Testis (tissue), 3 donors: Measurements from ENCODE around the gene FRRS1L. TPM values are rescaled to one million over a fixed set of nuclear protein-coding genes. Genes with fewer than 3 reads are reported as not detected.
A peak's percentile ranks its signal among the peaks of the same experiment; 100 is the strongest.

Experiments used
- DNase-seq: peaks from one replicate; pipeline ENCODE4 v3.0.0-alpha.2; 2019
- H3K27ac ChIP-seq, 2 donors: fragments of 200-600 bp; sonication (generic); one replicate each; pipeline ENCODE4 v1.5.1; 2019
- H3K27me3 ChIP-seq: fragments of 200-600 bp; sonication (generic); one replicate; pipeline ENCODE4 v1.5.1; 2019
- H3K36me3 ChIP-seq: fragments of 200-600 bp; sonication (generic); one replicate; pipeline ENCODE4 v1.5.1; 2017; ENCODE audit warnings: low read depth; ENCODE audit errors: missing control alignments
- H3K4me1 ChIP-seq: fragments of 200-600 bp; sonication (generic); one replicate; pipeline ENCODE4 v1.5.1; 2019
- H3K4me3 ChIP-seq, 2 donors: fragments of 200-600 bp; sonication (generic); one replicate each; pipeline ENCODE4 v1.5.1; 2017 to 2019
- H3K9me3 ChIP-seq: fragments of 200-600 bp; sonication (generic); one replicate; pipeline ENCODE4 v1.5.1; 2017
- POLR2A ChIP-seq: fragments of 450-650 bp; IDR thresholded peaks from one replicate; pipeline ENCODE4 v1.6.1; 2017; ENCODE audit warnings: antibody characterized with exemption, mild to moderate bottlenecking, moderate library complexity
- WGBS, 2 donors: methylation state at CpG; one replicate each; pipeline ENCODE4 v1.1.5; 2018; 5-methylcytosine and 5-hydroxymethylcytosine counted together
- intact Hi-C: fragments of 100-400 bp; cut with DNase I; formaldehyde crosslinking; loops from one replicate; pipeline ENCODE4 v1.15.1; 2023; ENCODE audit warnings: low total_unique reads
- polyA plus RNA-seq: library from polyadenylated mRNA; stranded (reverse); fragments of 350-450 nt; fragmentation: Illumina TruSeq; extraction: RNeasy Lipid Tissue Mini Kit (QIAGEN cat#74804); gene quantifications from one replicate; pipeline ENCODE4 v1.2.3, GENCODE V29; 2014; ENCODE audit warnings: low read depth, low replicate concordance; ENCODE audit not compliant: insufficient read depth
- total RNA-seq, 2 donors: library from RNA; depleted of rRNA; stranded (reverse); fragments of >200 nt; gene quantifications; one replicate each; pipeline ENCODE4 v1.2.3, GENCODE V29; 2016
- TF ChIP-seq, protein P1 (sequence below), 3 experiments: fragments of 450-650 bp in 2 of 3; fragments of 200-600 bp in 1 of 3; sonication (generic) in 1 of 3; IDR thresholded peaks; one replicate each; pipeline ENCODE4 v1.5.1; 2016 to 2019; ENCODE audit warnings: antibody characterized with exemption in 3 of 3, mild to moderate bottlenecking in 2 of 3, moderate library complexity in 1 of 3

The FRRS1L gene
- total and polyA plus RNA-seq, 3 donors from 2014 or later: 5.3 to 9.3 (median 6.0) TPM

DNA sequence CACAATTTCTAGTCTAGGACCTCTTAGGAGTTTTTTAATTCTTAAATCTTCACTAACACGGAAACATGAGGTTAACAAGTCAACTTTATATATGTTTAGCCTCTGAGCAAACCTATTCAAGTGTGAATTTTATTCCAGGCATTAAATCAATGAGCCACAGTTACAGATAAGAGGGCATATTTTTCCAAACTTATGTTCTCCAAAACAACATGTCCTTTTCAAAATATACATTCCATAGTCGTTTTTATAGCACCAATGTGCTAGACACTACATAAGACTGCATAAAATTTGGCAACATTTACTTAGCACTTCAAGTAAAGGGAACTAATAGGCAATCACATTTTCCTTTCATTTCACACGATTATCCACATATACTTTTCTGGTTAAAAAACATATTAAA, 53.8 kb downstream of the FRRS1L start:
- Histone ChIP-seq H3K9me3 (no peaks in the 10 kb centered on the region), H3K36me3 (no peaks in the 10 kb centered on the region), H3K4me1 (peaks cover 69% of the 10 kb centered on the region), H3K27ac (peak overlapping the region; percentile 82 to 95), H3K27me3 (no peaks in the 10 kb centered on the region), H3K4me3 (no peak overlapping the region)
- intact Hi-C loops: no loop called here
- WGBS, 2 donors: 43 to 51% methylated on average over 3 of the region's 3 CpGs
- no peak for DNase-seq
- TF ChIP-seq, protein P1, sequence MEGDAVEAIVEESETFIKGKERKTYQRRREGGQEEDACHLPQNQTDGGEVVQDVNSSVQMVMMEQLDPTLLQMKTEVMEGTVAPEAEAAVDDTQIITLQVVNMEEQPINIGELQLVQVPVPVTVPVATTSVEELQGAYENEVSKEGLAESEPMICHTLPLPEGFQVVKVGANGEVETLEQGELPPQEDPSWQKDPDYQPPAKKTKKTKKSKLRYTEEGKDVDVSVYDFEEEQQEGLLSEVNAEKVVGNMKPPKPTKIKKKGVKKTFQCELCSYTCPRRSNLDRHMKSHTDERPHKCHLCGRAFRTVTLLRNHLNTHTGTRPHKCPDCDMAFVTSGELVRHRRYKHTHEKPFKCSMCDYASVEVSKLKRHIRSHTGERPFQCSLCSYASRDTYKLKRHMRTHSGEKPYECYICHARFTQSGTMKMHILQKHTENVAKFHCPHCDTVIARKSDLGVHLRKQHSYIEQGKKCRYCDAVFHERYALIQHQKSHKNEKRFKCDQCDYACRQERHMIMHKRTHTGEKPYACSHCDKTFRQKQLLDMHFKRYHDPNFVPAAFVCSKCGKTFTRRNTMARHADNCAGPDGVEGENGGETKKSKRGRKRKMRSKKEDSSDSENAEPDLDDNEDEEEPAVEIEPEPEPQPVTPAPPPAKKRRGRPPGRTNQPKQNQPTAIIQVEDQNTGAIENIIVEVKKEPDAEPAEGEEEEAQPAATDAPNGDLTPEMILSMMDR (IDR thresholded peaks at IDR 0.05): no peak
- no peak for TF ChIP-seq POLR2A

DNA sequence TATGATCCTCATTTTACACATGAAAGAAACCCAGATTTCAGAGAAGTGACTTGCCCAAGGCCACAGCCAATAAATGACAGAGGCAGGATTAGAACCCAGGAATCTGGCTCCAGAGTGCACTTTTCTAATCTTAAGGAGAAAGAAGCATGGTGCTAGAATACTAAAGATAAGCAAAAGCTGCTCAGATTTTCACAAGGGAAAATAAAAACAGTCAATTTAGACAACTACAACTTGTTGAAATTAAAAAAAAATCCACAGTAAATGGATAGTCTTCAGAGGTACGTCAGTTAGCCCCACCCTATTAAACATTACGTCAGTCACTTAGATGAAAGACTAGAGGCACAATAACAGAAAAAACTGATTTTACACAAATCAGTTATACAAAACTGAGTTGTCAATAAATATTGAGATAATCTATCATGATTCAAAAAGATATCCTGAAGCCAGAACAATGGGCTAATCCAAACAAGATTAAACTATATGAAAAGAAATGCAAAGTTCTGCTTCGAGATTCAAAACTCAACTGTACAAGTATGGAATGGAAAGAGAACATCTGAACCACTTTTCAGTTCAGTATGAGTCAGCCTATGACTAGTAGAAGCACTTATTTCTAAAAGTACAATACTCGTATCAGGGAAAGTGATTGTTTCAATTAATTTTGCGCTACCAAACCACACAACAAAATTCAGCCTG, 56.6 kb downstream of the FRRS1L start:
- no peak for DNase-seq
- Histone ChIP-seq H3K4me3 (no peak overlapping the region), H3K36me3 (no peaks in the 10 kb centered on the region), H3K4me1 (peaks cover 68% of the 10 kb centered on the region), H3K27ac (peak overlapping the region; percentile 76 to 95), H3K27me3 (no peaks in the 10 kb centered on the region), H3K9me3 (no peaks in the 10 kb centered on the region)
- intact Hi-C loops: no loop called here
- TF ChIP-seq, protein P1 (IDR thresholded peaks at IDR 0.05): no peak
- TF ChIP-seq POLR2A: no peak
- WGBS, 2 donors: 28 to 45% methylated on average over 5 of the region's 5 CpGs

DNA sequence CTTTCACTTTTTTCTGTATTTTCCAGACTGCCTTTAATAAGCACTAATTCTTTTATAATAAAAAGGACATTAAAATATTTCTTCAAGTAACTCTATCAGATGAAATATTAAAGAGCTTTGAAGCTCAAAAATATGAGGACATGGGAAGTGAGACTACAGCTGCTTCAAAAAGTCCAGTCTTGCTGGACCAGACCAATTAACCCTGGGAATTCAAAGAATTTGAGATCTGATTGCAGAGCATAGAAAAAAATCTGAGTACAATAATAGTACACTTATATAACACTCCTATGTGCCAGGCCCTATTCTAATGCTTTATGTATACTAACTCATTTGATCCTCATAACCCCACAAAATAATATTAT, 57.1 kb downstream of the FRRS1L start:
- H3K27me3 ChIP-seq: no peaks in the 10 kb centered on the region
- H3K36me3 ChIP-seq: no peaks in the 10 kb centered on the region
- TF ChIP-seq, protein P1 (IDR thresholded peaks at IDR 0.05): no peak
- no peak for TF ChIP-seq POLR2A
- no peaks in the 10 kb centered on the region for H3K9me3 ChIP-seq
- no peak overlapping the region for H3K4me3 ChIP-seq
- no peak for DNase-seq
- peak overlapping the region; percentile 76 to 95 for H3K27ac ChIP-seq
- peaks cover 64% of the 10 kb centered on the region for H3K4me1 ChIP-seq
- intact Hi-C loops: no loop called here

DNA sequence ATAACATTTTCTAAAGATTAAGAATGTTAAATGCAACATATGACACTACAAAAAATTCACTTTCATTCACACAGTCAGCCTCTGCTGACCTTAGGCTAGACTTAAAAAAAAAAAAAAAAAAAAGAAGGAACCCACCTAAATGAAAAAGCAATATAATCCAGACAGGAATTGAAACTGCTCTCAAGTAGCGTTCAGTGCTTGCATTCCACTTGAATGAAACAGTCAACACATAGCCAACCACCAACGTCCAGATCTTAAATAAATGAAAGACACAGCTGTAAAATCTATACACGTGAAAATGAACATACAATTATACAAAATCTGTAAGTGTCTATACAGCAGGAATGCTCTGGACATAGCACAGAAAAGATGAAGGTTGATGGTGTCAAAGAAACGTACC, 58.7 kb downstream of the FRRS1L start:
- Histone ChIP-seq H3K4me3 (no peak overlapping the region), H3K36me3 (no peaks in the 10 kb centered on the region), H3K27me3 (no peaks in the 10 kb centered on the region), H3K9me3 (no peaks in the 10 kb centered on the region), H3K27ac (peak overlapping the region in 1 of 2 donors; percentile 95), H3K4me1 (peaks cover 48% of the 10 kb centered on the region)
- 52 to 58% methylated on average over 4 of the region's 4 CpGs for WGBS, 2 donors
- DNase-seq: no peak
- intact Hi-C loops: no loop called here
- TF ChIP-seq POLR2A: no peak
- TF ChIP-seq, protein P1 (IDR thresholded peaks at IDR 0.05): no peak
